GM10847 (cell line): ENCODE measurements around the gene ENOX1.

Experiments used
- POLR2A ChIP-seq: IDR thresholded peaks from 2 replicates; pipeline ENCODE4 v1.6.1; 2011; ENCODE audit not compliant: insufficient read length; ENCODE audit errors: extremely low read depth

ENOX1 gene

DNA sequence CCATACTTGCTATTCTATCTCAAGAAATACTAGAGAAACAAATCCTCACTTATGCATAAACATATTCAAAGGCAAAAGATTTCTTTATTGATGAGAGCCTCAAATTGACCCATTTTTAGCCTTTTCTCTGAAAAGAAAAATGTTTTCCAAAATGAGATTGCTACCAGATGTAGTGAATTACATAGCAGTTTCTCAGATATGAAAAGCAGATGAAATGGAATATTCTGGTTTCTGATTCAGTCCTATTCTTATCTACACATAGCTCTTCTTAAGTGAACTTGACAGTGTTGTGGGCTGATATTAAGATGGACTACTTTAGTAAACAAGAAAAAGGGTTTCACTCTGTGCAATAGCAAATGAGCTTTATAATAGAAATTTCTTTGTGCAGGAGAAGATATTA lies 579.9 kb downstream of the ENOX1 start:
- no peak for TF ChIP-seq POLR2A

GRCh38 chr13:43205416-43205815 lies 581.4 kb downstream of the ENOX1 start:
- TF ChIP-seq POLR2A, result no peak

DNA sequence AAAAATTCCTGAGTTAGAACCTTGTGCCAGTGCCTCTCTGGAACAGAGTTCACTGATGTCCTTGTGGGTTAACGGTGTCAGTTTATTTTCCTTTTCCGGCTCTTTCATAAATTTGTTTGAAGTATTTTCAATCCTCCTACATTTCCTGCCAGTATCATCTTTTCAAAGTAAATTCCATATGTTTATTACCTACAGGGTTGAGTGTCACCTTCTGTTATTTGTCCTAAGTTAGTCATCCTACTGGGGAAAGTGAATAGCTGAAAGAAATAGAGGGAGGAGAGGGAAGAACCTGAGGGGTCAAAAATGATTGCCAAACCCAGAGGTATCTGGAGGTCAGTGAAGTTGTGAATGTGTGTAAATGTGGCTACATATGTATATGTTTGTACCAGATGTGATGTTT lies 582.2 kb downstream of the ENOX1 start:
- TF ChIP-seq POLR2A, result no peak

DNA sequence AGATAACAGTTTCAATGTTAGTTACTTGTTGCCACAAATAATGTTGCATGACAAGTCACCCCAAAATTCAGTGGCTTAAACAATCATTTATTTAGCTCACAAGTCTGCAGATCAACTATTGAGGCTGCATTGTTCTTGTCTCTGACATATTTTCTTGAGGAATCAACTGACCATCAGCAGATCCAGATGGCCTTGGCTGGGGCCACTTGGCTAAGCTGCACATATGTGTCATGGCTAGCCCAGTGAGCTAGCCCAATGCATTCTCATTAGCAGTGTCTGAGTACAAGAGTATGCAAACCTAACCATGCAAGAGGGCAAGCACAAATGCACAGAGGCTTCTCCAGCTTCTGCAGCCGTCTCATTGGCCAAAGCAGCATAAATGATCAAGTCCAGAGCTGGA lies 583.0 kb downstream of the ENOX1 start:
- no peak for TF ChIP-seq POLR2A

- TF ChIP-seq POLR2A, result no peak
Measured at GRCh38 chr13:43200736-43201135, 586.0 kb downstream of the ENOX1 start.

DNA sequence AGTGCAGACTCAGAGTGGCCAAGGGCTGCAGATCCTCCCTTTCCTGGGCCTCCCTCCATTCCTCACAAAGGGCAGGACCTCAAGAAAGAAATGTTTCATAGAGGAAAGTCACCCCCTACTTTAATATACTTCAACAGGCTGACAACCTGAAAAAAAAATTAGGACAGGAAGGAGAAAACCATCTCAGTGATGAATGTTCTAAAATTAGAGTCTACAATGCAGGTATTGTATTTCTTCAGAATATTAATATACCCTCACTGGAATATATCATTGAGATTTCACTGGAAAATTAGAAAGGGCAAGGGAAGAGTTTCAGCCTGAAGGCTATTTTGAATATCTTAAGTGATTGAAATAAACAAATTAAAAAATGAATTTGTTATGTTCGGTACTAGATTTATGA lies 586.5 kb downstream of the ENOX1 start:
- TF ChIP-seq POLR2A, result no peak

GRCh38 chr13:43196750-43197370 lies 589.9 kb downstream of the ENOX1 start:
- no peak for TF ChIP-seq POLR2A

GRCh38 chr13:43196086-43196621 lies 590.6 kb downstream of the ENOX1 start:
- TF ChIP-seq POLR2A, result no peak

DNA sequence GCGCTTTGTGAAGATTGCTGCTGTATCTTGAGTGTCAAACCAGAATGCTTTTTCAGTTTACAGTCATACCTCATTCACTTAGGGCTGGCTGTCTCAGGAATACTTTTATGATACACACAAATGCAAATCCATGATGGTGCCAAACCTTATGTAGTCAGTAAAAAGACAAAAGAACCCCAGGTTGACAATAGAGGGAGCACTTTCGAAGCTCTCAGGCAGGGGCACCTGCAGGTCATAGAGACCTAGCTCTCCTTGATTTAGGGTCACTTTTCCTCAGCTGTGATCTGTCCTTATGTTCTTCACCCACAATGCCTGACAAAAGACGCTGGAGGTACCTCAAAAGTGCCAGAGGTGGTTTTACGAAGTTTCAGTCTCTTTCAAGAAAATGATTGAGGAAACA lies 591.2 kb downstream of the ENOX1 start:
- TF ChIP-seq POLR2A, result no peak

DNA sequence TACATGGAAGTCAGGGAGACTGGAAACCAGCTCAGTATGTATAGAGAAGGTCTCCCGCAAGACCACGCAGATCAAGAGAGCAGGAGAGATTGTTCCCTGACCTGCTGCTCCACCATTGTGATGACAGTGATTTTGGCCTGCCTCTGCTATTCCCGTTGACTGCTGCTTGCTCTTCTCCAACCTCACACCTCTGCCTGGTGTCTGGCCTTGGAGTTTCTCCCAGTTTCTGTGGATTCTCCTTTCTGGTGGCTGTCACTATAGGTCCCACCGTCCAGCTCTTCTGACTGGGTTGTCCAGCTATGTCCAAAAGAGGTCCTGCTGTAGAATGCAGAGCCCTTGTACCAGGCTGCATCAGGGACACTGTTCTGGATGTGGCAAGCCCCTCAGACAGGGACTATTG lies 591.7 kb downstream of the ENOX1 start:
- TF ChIP-seq POLR2A, result no peak

- TF ChIP-seq POLR2A, result no peak
Measured at GRCh38 chr13:43193789-43194420, 592.9 kb downstream of the ENOX1 start.

DNA sequence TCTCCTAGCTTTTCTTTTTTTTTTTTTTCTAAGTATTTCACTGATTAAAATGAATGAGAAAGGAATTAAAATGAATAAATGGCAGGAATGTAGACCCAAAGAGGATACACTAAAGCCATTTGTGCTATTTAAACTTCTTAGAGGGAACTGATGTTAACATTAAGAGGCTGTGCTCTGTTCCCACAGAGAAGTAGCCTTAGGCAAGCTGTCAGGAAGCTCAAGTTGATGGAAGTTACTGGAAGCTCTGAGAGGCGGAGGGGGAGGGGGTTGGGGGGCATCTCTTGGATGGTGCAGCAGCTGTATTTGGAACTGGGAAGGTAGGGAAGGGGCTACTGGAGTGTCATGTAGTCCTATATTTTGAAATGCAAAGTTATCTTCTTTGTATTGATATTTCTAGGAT lies 595.2 kb downstream of the ENOX1 start:
- TF ChIP-seq POLR2A, result no peak

DNA sequence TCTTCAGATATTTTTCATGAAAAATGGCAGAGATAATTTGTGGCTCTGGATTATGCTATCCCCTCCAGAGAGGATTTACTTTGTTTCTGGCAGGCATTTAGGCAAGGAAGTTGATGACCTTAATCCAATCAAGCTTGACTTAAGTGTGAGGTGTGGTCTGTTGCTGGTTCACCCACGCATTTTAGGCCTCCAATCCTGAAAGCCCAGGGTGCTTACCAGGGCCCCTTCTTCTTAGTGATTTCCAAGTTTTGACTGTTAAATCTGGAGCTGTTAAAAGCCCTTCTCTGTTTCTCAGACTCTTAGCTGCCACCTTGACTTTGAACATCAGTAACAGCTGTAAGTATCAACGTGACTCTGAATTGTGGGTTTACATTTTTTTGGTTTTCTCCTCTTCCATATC lies 601.5 kb downstream of the ENOX1 start:
- TF ChIP-seq POLR2A, result no peak

GRCh38 chr13:43180837-43181236 lies 605.9 kb downstream of the ENOX1 start:
- TF ChIP-seq POLR2A, result no peak

DNA sequence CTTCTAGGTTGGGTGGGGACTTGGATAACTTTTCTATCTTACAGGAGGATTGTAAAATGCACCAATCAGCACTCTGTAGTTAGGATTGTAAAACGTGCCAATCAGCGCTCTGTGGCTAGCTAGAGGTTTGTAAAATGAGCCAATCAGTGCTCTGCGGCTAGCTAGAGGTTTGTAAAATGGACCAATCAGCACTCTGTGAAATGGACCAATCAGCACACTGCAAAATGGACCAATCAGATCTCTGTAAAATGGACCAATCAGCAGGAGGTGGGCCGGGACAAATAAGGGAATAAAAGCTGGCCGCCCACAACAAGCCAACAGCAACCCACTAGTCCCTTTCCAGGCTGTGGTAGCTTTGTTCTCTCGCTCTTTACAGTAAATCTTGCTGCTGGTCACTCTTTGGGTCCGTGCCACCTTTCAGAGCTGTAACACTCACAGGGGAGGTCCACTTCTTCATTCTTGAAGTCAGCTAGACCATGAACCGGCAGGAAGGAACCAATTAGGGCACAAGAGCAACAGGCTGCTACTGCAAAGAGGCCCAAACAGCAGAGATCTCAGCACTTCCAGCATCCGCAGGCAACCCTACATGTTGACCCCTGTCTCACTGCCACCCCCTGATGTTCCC lies 606.6 kb downstream of the ENOX1 start:
- TF ChIP-seq POLR2A, result no peak

GRCh38 chr13:43171489-43171888 lies 615.3 kb downstream of the ENOX1 start:
- TF ChIP-seq POLR2A, result no peak
